ENCODE data around the gene SLC48A1.

SLC48A1 gene

DNA sequence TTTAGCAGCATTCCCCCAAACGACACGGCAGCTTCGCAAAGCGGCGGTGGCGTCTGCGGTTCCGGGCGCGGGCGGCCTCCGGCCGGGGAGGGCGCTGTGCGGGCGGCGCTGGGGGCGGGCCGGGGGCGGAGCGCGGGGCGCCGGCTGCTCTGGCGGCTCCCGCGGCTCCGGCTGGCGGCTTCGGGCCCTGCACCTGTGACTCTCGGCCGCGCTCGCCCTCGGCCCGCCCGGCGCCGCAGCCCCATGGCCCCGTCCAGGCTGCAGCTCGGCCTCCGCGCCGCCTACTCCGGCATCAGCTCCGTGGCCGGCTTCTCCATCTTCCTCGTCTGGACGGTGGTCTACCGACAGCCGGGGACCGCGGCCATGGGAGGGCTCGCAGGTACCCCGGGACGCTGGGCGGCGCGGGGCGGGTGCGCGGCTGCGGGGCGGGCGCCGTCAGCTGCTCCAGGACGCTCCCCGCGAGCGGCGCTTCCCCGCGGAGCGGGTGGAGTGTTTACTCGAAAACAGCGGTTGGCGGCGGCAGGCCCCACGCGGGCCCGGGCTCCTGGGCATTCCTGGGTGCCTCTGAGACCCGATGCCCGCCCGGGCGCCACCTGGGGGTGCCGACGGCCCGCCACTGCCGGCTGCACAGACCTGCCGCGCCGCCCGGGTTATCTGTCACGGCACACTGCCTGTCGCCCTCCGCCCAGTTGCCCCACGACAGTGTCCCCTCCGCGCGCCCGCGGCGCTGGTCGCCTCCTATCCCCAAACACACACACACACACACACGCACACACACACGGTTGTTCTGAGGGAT lies at the start of gene SLC48A1:
Gene SLC48A1, plus strand, starts transcription at position 177 of the 796 bp plus-strand sequence. Its CDS starts 67 bp downstream, at position 244.
- peak; percentile 24 to 42 for DNase-seq (ENCODE audit: low read depth in 2 of 2, low spot score in 1 of 2)

- no peak for DNase-seq (ENCODE audit: low read depth in 2 of 2, low spot score in 1 of 2)
Measured at GRCh38 chr12:47725091-47725772, 47.8 kb upstream of the SLC48A1 start, which contains the start of gene ENDOU. ENDOU (minus strand) TSS chr12:47725490; CDS start chr12:47725413, 77 bp downstream.

DNA sequence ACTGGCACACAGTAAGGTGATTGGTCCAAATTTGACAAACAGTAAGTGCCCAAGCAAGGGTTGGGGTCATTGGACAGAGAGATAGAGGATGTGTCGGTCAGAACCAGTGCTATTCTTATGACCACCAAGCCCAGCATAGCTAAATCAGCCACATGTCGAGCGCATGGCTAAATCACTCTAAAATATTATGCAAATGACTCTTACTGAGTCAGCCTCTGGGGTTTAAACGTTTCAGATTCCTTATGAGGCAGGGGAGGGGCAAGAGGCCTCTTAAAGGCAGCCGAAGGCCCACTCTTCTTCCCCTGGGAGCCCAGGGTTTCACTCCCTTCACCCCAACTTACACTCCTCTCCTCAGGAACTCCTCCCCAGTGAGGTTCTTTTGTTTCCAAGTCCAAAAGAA lies 47.1 kb upstream of the SLC48A1 start:
- no peak for DNase-seq (ENCODE audit: low read depth in 2 of 2, low spot score in 1 of 2)

DNA sequence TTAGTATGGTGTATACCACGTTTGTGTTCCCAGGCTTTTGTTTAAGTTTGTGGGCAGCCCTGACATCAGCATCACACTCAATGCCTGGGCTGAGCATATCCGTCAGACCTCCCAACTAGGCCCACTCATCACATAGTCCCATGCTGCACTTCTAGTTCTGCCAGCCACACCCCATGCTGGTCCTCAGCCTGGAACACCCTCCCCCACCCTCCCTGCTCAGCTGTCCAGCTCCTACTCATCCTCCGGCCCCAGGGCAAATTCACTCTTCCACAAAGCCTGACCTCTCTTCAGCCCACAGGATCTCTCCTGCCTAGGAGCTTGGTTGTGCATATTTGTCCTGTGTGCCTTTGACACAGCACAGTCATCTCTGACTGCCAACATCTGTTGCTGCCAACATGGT lies 43.8 kb upstream of the SLC48A1 start:
- DNase-seq (ENCODE audit: low read depth in 2 of 2, low spot score in 1 of 2), result no peak

DNA sequence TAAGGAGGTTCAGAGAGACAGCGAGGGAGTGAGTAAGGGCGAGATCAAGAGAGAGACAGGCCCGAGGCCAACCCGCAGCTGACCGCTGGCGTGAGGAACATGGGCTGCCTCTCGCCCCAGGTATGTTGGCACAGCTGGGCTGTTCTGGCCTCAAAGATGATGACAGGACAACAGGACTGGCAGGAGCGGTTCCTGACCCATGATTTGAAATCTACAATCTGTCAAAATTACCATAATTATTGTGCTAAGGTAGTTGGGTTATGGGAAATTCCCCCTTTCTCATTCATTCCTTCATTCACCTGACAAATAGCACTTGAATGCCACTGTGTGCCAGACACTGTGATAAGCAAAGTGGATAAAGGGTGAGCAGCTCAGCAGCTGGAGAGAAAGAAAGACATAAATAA lies 42.7 kb upstream of the SLC48A1 start:
- no peak for DNase-seq (ENCODE audit: low read depth in 2 of 2, low spot score in 1 of 2)

DNA sequence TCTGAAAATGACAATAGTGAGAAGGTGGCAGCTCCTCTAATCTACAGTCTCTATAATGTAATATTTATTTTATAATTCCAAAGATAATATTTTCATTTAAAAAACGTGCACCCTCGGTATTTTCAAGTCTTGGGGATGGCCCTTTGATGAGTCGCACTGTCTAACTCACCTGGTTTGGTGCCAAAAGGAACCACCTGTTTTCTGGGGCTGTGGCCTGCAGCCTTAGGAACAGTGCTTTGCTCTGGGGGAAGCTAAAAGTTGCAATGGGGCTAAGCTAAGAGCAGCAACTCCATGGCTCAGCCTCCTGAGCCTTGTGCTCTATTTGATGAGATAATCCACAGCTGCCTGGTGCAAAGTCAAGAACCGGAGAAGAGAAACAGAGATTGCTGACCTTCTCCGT lies 41.3 kb upstream of the SLC48A1 start:
- no peak for DNase-seq (ENCODE audit: low read depth in 2 of 2, low spot score in 1 of 2)

- DNase-seq (ENCODE audit: low read depth in 2 of 2, low spot score in 1 of 2), result no peak
Measured at GRCh38 chr12:47732504-47732903, 40.5 kb upstream of the SLC48A1 start.

- DNase-seq (ENCODE audit: low read depth in 2 of 2, low spot score in 1 of 2), result no peak
Measured at GRCh38 chr12:47733142-47733541, 39.9 kb upstream of the SLC48A1 start.

DNA sequence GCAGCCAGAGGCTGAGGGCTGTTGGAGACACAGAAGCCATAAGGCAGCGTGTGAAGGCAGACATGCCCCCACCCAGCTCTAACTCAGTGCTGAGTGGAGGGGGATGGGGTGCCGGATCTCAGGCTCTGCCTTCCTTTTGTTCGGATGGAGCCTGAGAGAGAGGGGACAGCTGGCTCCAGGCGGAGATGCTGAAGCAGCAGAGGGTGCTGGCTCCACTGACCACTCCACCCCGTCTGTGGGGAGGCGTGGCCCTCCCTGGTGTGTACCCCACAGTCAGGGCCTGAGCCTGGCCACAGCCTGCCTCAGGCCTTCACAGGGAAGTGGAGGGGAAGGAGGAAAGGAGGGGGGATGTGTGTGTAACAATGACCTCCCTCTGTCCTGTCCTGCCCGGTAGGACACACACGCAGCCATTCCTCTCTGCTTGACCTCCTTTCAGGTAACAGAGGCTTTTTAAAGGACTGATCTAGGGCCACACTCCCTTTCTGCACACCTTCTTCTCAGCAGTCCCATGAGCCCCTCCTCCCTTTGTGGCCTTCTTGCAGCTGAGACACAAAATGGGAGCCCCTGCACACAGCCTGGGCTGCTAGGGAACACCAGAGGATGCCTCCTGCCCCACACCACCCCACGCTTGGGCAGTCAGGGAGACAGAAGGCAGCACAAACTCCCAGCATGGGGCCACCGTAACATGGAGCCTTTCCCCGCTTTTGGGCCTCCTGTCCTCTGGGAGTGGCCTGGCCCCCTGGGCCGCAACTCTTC lies 38.1 kb upstream of the SLC48A1 start:
- DNase-seq (ENCODE audit: low read depth in 2 of 2, low spot score in 1 of 2), result no peak

GRCh38 chr12:47735649-47736048 lies 37.4 kb upstream of the SLC48A1 start:
- DNase-seq (ENCODE audit: low read depth in 2 of 2, low spot score in 1 of 2), result no peak

DNA sequence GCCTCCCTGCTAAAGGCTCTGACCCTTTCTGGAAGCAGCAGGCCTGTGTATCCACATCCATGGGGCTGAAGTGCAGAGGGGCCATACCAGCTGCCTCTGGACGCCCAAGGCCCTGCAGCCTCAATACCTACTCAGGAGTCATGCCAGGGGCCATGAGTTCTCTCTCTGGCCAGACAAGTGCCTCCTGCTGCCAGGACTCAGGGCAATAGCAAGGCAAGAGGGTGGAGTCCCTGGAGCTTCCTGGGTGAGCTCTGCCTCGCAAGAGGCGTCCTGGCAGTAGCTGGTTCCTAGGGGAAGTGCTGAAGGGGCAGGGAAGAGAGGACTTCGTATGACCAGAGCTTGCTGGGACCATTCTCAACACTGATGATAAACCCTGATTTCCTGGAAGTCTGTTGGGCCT lies 36.8 kb upstream of the SLC48A1 start:
- DNase-seq (ENCODE audit: low read depth in 2 of 2, low spot score in 1 of 2), result no peak

GRCh38 chr12:47736877-47737676 lies 36.0 kb upstream of the SLC48A1 start:
- DNase-seq (ENCODE audit: low read depth in 2 of 2, low spot score in 1 of 2), result no peak

DNA sequence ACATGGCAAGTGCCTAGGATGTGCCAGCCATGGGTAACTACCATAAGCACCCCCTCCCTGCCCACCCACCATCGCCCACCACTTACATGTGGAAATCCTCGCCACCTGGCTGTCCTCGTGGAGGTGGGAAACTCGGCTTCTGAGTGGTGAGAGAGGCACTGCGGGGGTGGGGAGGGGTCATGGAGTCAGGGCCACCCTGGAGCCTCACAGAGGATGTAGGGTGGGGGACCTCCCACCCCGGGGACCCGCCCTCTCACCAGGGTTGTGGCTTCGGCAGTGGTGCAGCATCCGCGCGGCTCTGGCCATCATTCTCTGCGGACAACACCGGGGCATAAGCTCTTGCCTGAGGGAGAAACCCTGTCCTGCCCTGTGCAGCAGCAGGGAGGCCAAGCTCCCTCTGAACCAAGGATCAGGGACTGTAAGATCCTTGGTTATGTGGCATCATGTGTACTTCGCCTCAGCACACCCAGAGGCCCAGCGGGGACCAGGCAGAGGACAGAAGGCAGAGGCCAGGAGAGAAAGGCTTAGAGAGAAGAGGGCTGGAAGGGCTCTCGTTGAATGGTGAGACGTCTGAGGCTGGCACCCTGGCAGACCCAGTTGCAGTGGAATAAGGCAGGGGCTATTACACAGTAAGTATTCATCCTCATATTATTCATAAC lies 35.0 kb upstream of the SLC48A1 start:
- DNase-seq (ENCODE audit: low read depth in 2 of 2, low spot score in 1 of 2), result no peak

DNA sequence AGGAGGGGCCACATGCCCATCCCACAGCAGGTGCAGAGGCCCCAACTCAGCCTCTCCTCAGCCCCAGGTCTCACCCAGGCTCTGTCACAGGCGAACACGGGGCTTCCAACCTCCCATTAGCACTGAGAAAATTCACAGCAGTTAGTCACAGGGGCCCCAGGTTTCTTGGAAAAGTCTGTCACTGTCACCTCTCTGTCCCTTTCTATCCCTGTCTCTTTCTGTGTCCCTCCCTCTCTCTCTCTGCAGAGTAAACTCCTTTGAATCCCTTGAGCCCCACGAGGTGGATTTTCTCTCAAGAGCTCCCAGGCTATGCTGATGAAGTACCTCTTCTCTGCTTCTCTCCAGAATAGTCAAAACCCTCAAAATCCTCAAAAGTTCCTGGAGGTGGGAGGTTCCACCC lies 33.7 kb upstream of the SLC48A1 start:
- DNase-seq (ENCODE audit: low read depth in 2 of 2, low spot score in 1 of 2), result no peak

GRCh38 chr12:47739979-47740378 lies 33.1 kb upstream of the SLC48A1 start:
- no peak for DNase-seq (ENCODE audit: low read depth in 2 of 2, low spot score in 1 of 2)

DNA sequence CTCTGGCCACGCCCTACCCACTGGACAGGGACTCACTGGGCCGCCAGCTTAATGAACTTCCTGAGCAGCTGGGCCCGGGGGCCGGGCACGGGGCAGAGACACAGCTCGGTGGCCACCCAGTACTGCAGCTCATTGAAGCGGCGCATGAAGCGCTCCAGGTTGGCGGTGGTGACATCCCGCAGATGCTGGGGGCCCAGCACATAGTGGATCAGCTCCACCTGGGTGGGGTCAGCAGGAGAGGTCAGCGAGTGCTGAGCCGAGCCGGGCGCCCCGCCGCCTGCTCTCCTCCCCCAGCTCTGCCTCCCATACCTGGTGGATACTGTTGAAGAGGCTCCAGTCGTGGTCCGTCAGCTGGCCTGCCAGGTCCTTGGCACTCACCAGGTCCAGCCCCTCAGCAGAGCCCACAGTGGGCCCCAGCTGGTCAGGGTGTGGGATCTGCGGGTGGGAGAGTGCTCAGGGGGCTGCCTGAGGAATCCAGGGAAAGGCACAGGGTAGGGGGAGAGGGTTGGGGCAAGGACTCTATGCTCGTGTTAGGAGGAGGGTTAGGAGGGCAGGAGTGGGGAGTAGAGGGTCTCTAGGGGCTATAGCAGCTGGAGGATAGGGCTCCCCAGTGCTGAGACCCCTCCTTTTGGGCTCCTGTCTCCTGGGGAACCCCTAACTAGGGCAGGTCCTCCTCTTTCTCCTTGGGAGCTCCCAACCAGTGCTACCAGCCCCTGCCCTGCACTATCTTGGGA lies 32.3 kb upstream of the SLC48A1 start:
- no peak for DNase-seq (ENCODE audit: low read depth in 2 of 2, low spot score in 1 of 2)

GRCh38 chr12:47741340-47741703 lies 31.7 kb upstream of the SLC48A1 start:
- DNase-seq (ENCODE audit: low read depth in 2 of 2, low spot score in 1 of 2), result peak; percentile 28 to 32

- peak; percentile 40 to 68 for DNase-seq (ENCODE audit: low read depth in 2 of 2, low spot score in 1 of 2)
Measured at GRCh38 chr12:47742253-47742825, 30.7 kb upstream of the SLC48A1 start.

DNA sequence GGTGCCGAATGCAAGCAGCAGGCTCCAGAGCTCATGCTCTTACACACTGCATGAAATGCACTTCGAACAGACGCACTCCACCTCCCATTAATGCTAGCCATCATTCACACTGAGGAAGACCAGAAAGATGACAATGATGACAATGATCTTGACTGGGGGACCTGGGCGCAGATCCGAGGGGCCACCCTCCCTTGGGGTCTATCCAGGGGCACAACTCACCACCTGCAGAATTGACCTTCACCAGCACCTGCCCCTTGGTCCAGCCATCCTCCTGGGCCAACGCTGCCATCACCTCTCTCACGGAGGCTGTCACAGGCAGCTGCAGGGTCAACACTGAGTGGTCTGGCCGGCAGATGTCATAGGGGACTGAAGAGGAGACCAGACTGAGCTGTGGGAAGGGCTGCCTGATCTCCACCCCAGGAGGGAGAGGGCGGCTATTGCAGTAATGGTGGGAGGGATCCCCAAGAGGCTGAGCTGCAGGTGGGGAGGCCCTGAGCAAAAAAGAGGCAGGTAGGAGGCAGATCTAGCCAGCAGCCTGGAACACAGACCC lies 29.7 kb upstream of the SLC48A1 start:
- no peak for DNase-seq (ENCODE audit: low read depth in 2 of 2, low spot score in 1 of 2)
